ENCODE measurements around the gene EML1.
A peak's percentile ranks its signal among the peaks of the same experiment; 100 is the strongest.

EML1 gene

GRCh38 chr14:99921425-99921824 lies 128.2 kb downstream of the EML1 start:
- Histone ChIP-seq H3K27ac (no peak overlapping the region), H4K20me1 (no peaks in the 10 kb centered on the region), H3K9ac (no peak overlapping the region), H3K4me1 (no peaks in the 10 kb centered on the region), H3K4me3 (no peak overlapping the region), H3K27me3 (no peaks in the 10 kb centered on the region), H3K4me2 (no peak overlapping the region), H3K9me3 (replicated peaks in 1 of 11) (no peaks in the 10 kb centered on the region), H3K36me3 (no peaks in the 10 kb centered on the region)
- no peak for TF ChIP-seq Cebpa-rat (IDR thresholded peaks at IDR 0.05)

- Histone ChIP-seq H3K4me2 (no peak overlapping the region), H3K27me3 (no peaks in the 10 kb centered on the region; a peak in 2 of 22 replicates), H3K9ac (no peak overlapping the region), H3K4me3 (no peak overlapping the region), H3K36me3 (no peaks in the 10 kb centered on the region), H3K9me3 (replicated peaks in 1 of 11) (peaks cover 0 to 6% (median 0%) of the 10 kb centered on the region in 11 experiments; a peak in 2 of 22 replicates), H3K4me1 (peaks cover 0 to 6% (median 0%) of the 10 kb centered on the region in 10 experiments; a peak in 5 of 20 replicates), H4K20me1 (no peaks in the 10 kb centered on the region; a peak in 1 of 22 replicates), H3K27ac (no peak overlapping the region)
- TF ChIP-seq Cebpa-rat (IDR thresholded peaks at IDR 0.05): no peak
These were observed 131.2 kb downstream of the EML1 start for GRCh38 chr14:99924379-99924778.

- TF ChIP-seq Cebpa-rat (IDR thresholded peaks at IDR 0.05): no peak
- H3K27ac ChIP-seq: no peak overlapping the region
- no peak overlapping the region for H3K4me3 ChIP-seq
- H3K4me1 ChIP-seq: peaks cover 0 to 7% (median 0%) of the 10 kb centered on the region in 10 experiments; a peak in 5 of 20 replicates
- no peak overlapping the region for H3K9ac ChIP-seq
- no peaks in the 10 kb centered on the region; a peak in 1 of 22 replicates for H4K20me1 ChIP-seq
- no peaks in the 10 kb centered on the region for H3K36me3 ChIP-seq
- H3K27me3 ChIP-seq: peaks cover 0 to 6% (median 0%) of the 10 kb centered on the region in 11 experiments; a peak in 5 of 22 replicates
- peaks cover 0 to 6% (median 0%) of the 10 kb centered on the region in 11 experiments; a peak in 2 of 22 replicates for H3K9me3 ChIP-seq (replicated peaks in 1 of 11)
- H3K4me2 ChIP-seq: no peak overlapping the region
These were observed 132.3 kb downstream of the EML1 start for GRCh38 chr14:99925471-99925870.

GRCh38 chr14:99928963-99929362 lies 135.8 kb downstream of the EML1 start:
- no peaks in the 10 kb centered on the region for H3K36me3 ChIP-seq
- H3K4me2 ChIP-seq: peak overlapping the region in 5 of 11 experiments; percentile 11 to 25 (median 19); a peak in 6 of 22 replicates
- H3K9me3 ChIP-seq (replicated peaks in 1 of 11): peaks cover 0 to 6% (median 0%) of the 10 kb centered on the region in 11 experiments; a peak in 2 of 22 replicates
- peaks cover 0 to 4% (median 0%) of the 10 kb centered on the region in 11 experiments; a peak in 2 of 22 replicates for H4K20me1 ChIP-seq
- no peak overlapping the region for H3K9ac ChIP-seq
- peaks cover 0 to 7% (median 0%) of the 10 kb centered on the region in 10 experiments; a peak in 5 of 20 replicates for H3K4me1 ChIP-seq
- no peak for TF ChIP-seq Cebpa-rat (IDR thresholded peaks at IDR 0.05)
- no peak overlapping the region for H3K27ac ChIP-seq
- no peak overlapping the region for H3K4me3 ChIP-seq
- peaks cover 0 to 24% (median under 1%) of the 10 kb centered on the region in 11 experiments; a peak in 8 of 22 replicates for H3K27me3 ChIP-seq

- Histone ChIP-seq H3K27me3 (peaks cover 0 to 30% (median 7%) of the 10 kb centered on the region in 11 experiments; a peak in 18 of 22 replicates), H3K36me3 (no peaks in the 10 kb centered on the region), H3K4me1 (peaks cover 0 to 7% (median 0%) of the 10 kb centered on the region in 10 experiments; a peak in 5 of 20 replicates), H3K4me3 (no peak overlapping the region), H3K9ac (no peak overlapping the region), H4K20me1 (peaks cover 0 to 6% (median 0%) of the 10 kb centered on the region in 11 experiments; a peak in 6 of 22 replicates), H3K9me3 (replicated peaks in 1 of 11) (peaks cover 0 to 6% (median 0%) of the 10 kb centered on the region in 11 experiments; a peak in 2 of 22 replicates), H3K27ac (no peak overlapping the region), H3K4me2 (peak overlapping the region in 2 of 11 experiments; percentile 14 to 25; a peak in 3 of 22 replicates)
- TF ChIP-seq Cebpa-rat (IDR thresholded peaks at IDR 0.05): no peak
These were observed 136.4 kb downstream of the EML1 start for GRCh38 chr14:99929601-99930000.

- H3K4me2 ChIP-seq: no peak overlapping the region
- no peaks in the 10 kb centered on the region for H3K36me3 ChIP-seq
- H3K27me3 ChIP-seq: peaks cover 6 to 41% (median 17%) of the 10 kb centered on the region in 11 experiments; a peak in 21 of 22 replicates
- H3K9ac ChIP-seq: no peak overlapping the region
- no peak for TF ChIP-seq Cebpa-rat (IDR thresholded peaks at IDR 0.05)
- H3K27ac ChIP-seq: no peak overlapping the region
- H4K20me1 ChIP-seq: peaks cover 0 to 12% (median 0%) of the 10 kb centered on the region in 11 experiments; a peak in 6 of 22 replicates
- H3K4me3 ChIP-seq: no peak overlapping the region
- H3K4me1 ChIP-seq: peaks cover 0 to 7% (median 0%) of the 10 kb centered on the region in 10 experiments; a peak in 5 of 20 replicates
- H3K9me3 ChIP-seq (replicated peaks in 1 of 11): peaks cover 0 to 6% (median 0%) of the 10 kb centered on the region in 11 experiments; a peak in 2 of 22 replicates
These were observed 137.4 kb downstream of the EML1 start for GRCh38 chr14:99930420-99931274.

GRCh38 chr14:99931308-99931707 lies 138.1 kb downstream of the EML1 start:
- Histone ChIP-seq H3K4me3 (no peak overlapping the region), H3K27ac (no peak overlapping the region), H3K27me3 (peaks cover 12 to 48% (median 24%) of the 10 kb centered on the region in 11 experiments), H3K9me3 (replicated peaks in 1 of 11) (peaks cover 0 to 6% (median 0%) of the 10 kb centered on the region in 11 experiments; a peak in 2 of 22 replicates), H3K36me3 (no peaks in the 10 kb centered on the region), H4K20me1 (peaks cover 0 to 12% (median 3%) of the 10 kb centered on the region in 11 experiments; a peak in 7 of 22 replicates), H3K4me1 (peaks cover 0 to 13% (median under 1%) of the 10 kb centered on the region in 10 experiments; a peak in 7 of 20 replicates), H3K4me2 (no peak overlapping the region), H3K9ac (no peak overlapping the region)
- no peak for TF ChIP-seq Cebpa-rat (IDR thresholded peaks at IDR 0.05)

GRCh38 chr14:99936056-99936455 lies 142.8 kb downstream of the EML1 start:
- peaks cover 58 to 89% (median 71%) of the 10 kb centered on the region in 11 experiments for H3K27me3 ChIP-seq
- no peaks in the 10 kb centered on the region for H3K36me3 ChIP-seq
- no peak overlapping the region for H3K4me3 ChIP-seq
- H3K4me2 ChIP-seq: peak overlapping the region in 4 of 11 experiments; percentile 78 to 91 (median 86); a peak in 6 of 22 replicates
- peaks cover 0 to 47% (median 19%) of the 10 kb centered on the region in 11 experiments; a peak in 13 of 22 replicates for H4K20me1 ChIP-seq
- no peak overlapping the region for H3K9ac ChIP-seq
- H3K4me1 ChIP-seq: peaks cover 13 to 41% (median 35%) of the 10 kb centered on the region in 10 experiments
- TF ChIP-seq Cebpa-rat (IDR thresholded peaks at IDR 0.05): no peak
- H3K27ac ChIP-seq: no peak overlapping the region
- no peaks in the 10 kb centered on the region for H3K9me3 ChIP-seq (replicated peaks in 1 of 11)
